Keratinocyte (primary cell): ENCODE data around the gene TBC1D5. TPM values are rescaled to one million over a fixed set of nuclear protein-coding genes. Genes with fewer than 3 reads are reported as not detected.

ENCODE experiments used
- DNase-seq: peaks from one replicate; pipeline ENCODE4 v3.0.0-alpha.2; 2011; ENCODE audit warnings: low read depth, missing footprints, low spot score
- FAIRE-seq: peaks from 2 replicates; lab custom pipeline; 2011; peaks lifted over from hg19 to GRCh38; lab: Jason Lieb, UNC
- H2AFZ ChIP-seq: 2 replicates; pipeline ENCODE4 v1.6.0; 2012; ENCODE audit warnings: low read length, control low read depth, inconsistent platforms; ENCODE audit not compliant: control insufficient read depth
- H3K27ac ChIP-seq: 2 replicates; pipeline ENCODE4 v1.5.1; 2011; ENCODE audit warnings: low read length; ENCODE audit not compliant: control insufficient read depth, insufficient read depth
- H3K27me3 ChIP-seq: 3 replicates; pipeline ENCODE4 v1.6.0; 2011; ENCODE audit warnings: low read length; ENCODE audit not compliant: control insufficient read depth, insufficient read depth; ENCODE audit errors: extremely low read depth
- H3K36me3 ChIP-seq, 2 experiments: 2 replicates in 1 of 2; 3 replicates in 1 of 2; pipeline ENCODE4 v1.5.1; 2011; ENCODE audit warnings: low read length in 2 of 2, mild to moderate bottlenecking in 1 of 2; ENCODE audit not compliant: control insufficient read depth in 2 of 2, insufficient read depth in 2 of 2; ENCODE audit errors: extremely low read depth in 1 of 2
- H3K4me1 ChIP-seq: 3 replicates; pipeline ENCODE4 v1.5.1; 2011; ENCODE audit warnings: low read length; ENCODE audit not compliant: control insufficient read depth, insufficient read depth; ENCODE audit errors: extremely low read depth
- H3K4me2 ChIP-seq: 3 replicates; pipeline ENCODE4 v1.6.0; 2011; ENCODE audit warnings: low read depth, low read length; ENCODE audit not compliant: control insufficient read depth, insufficient read depth; ENCODE audit errors: extremely low read depth
- H3K4me3 ChIP-seq, 3 experiments: fragments of 200-600 bp in 1 of 3; sonication (generic) in 1 of 3; 2 replicates in 2 of 3; 3 replicates in 1 of 3; pipeline ENCODE4 v1.5.1; 2011 to 2016; ENCODE audit warnings: low read length in 3 of 3, mild to moderate bottlenecking in 3 of 3, control low read depth in 2 of 3, inconsistent platforms in 1 of 3, low read depth in 1 of 3, mixed read lengths in 1 of 3, mixed run types in 1 of 3, moderate library complexity in 1 of 3; ENCODE audit not compliant: control insufficient read depth in 2 of 3, insufficient read depth in 2 of 3; ENCODE audit errors: extremely low read depth in 1 of 3
- H3K79me2 ChIP-seq: 2 replicates; pipeline ENCODE4 v1.6.0; 2012; ENCODE audit warnings: low read length; ENCODE audit not compliant: control insufficient read depth, insufficient read depth
- H3K9ac ChIP-seq: 3 replicates; pipeline ENCODE4 v1.6.0; 2011; ENCODE audit warnings: low read length; ENCODE audit not compliant: control insufficient read depth, insufficient read depth; ENCODE audit errors: extremely low read depth
- H3K9me1 ChIP-seq: 3 replicates; pipeline ENCODE4 v1.6.0; 2011; ENCODE audit warnings: low read length; ENCODE audit not compliant: control insufficient read depth, insufficient read depth; ENCODE audit errors: extremely low read depth
- H3K9me3 ChIP-seq: 2 replicates; pipeline ENCODE4 v1.5.1; 2012; ENCODE audit warnings: low read depth, low read length; ENCODE audit not compliant: control insufficient read depth
- H4K20me1 ChIP-seq: 3 replicates; pipeline ENCODE4 v1.6.0; 2011; ENCODE audit warnings: low read length; ENCODE audit not compliant: control insufficient read depth, insufficient read depth; ENCODE audit errors: extremely low read depth
- EZH2 ChIP-seq: IDR thresholded peaks from one replicate; pipeline ENCODE4 v1.6.1; 2012; ENCODE audit warnings: inconsistent platforms, mild to moderate bottlenecking, low read length, moderate library complexity
- dilution Hi-C: fragments of 300-500 bp; cut with MboI; formaldehyde crosslinking; loops from one replicate; pipeline ENCODE4 v1.7.0; 2020; ENCODE audit warnings: low sequenced_read_pairs; ENCODE audit not compliant: extremely low pct_ligation_motif_present
- polyA plus RNA-seq, 5 experiments: library from polyadenylated mRNA; depleted of rRNA in 3 of 5; stranded (reverse) in 3 of 5; stranded (forward) in 1 of 5; unstranded in 1 of 5; fragments of >200 nt; gene quantifications; 1 replicate in 1 of 5; 2 replicates in 3 of 5; 3 replicates in 1 of 5; pipeline versions ENCODE4 v1.2.1 to v1.2.3, GENCODE V29; 2011 to 2012; ENCODE audit warnings: missing spikeins in 2 of 5, low read depth in 1 of 5, low replicate concordance in 1 of 5
- TF ChIP-seq, protein P1 (sequence below), 3 experiments: IDR thresholded peaks in 1 of 3; conservative IDR thresholded peaks in 1 of 3; optimal IDR thresholded peaks in 1 of 3; 2 replicates in 2 of 3; 3 replicates in 1 of 3; pipeline versions ENCODE3 to v1.5.1; 2011; ENCODE audit warnings: low read length in 3 of 3, mild to moderate bottlenecking in 3 of 3, moderate library complexity in 2 of 3, control low read depth in 1 of 3, inconsistent platforms in 1 of 3; ENCODE audit not compliant: insufficient read depth in 2 of 3; ENCODE audit errors: extremely low read depth in 1 of 3

Gene TBC1D5
- polyA plus RNA-seq, 1 donor (not counting 4 experiments of a cell fraction or from before 2014, with no cell fraction given) = 25.8 TPM

DNA sequence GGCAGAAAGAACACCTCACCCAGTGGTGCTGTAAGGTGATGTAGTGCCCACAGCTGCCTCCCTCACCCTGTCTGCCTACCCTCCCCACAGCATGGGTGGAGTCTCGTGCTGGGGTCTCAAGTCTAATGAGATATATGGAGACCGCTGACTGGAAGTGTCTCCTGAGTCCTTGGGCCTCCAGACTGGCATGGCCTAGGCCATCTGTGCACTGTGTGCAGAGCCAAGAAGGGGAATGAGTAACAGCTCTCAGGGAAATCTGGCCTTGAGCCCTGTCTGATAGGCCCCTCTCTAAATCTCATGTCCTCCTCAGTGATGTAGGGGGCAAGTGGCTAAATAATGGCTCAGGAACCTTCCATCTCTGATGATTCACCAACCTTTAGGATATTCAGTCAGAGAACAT is 580.3 kb downstream of the TBC1D5 start:
- Histone ChIP-seq H3K36me3 (peaks cover 7 to 16% of the 10 kb centered on the region in 2 experiments), H2AFZ (no peak overlapping the region), H3K27ac (no peak overlapping the region), H3K9me1 (no peaks in the 10 kb centered on the region), H3K4me3 (no peak overlapping the region), H3K4me2 (no peak overlapping the region), H4K20me1 (no peaks in the 10 kb centered on the region), H3K9ac (no peak overlapping the region), H3K4me1 (no peaks in the 10 kb centered on the region), H3K79me2 (no peaks in the 10 kb centered on the region), H3K9me3 (no peaks in the 10 kb centered on the region), H3K27me3 (no peaks in the 10 kb centered on the region)
- TF ChIP-seq EZH2 = no peak
- TF ChIP-seq, protein P1, sequence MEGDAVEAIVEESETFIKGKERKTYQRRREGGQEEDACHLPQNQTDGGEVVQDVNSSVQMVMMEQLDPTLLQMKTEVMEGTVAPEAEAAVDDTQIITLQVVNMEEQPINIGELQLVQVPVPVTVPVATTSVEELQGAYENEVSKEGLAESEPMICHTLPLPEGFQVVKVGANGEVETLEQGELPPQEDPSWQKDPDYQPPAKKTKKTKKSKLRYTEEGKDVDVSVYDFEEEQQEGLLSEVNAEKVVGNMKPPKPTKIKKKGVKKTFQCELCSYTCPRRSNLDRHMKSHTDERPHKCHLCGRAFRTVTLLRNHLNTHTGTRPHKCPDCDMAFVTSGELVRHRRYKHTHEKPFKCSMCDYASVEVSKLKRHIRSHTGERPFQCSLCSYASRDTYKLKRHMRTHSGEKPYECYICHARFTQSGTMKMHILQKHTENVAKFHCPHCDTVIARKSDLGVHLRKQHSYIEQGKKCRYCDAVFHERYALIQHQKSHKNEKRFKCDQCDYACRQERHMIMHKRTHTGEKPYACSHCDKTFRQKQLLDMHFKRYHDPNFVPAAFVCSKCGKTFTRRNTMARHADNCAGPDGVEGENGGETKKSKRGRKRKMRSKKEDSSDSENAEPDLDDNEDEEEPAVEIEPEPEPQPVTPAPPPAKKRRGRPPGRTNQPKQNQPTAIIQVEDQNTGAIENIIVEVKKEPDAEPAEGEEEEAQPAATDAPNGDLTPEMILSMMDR (optimal IDR thresholded peaks at IDR 0.05 in 1 of 3, IDR thresholded peaks at IDR 0.05 in 1 of 3, conservative IDR thresholded peaks at IDR 0.05 in 1 of 3; ENCODE audit: extremely low read depth in 1 of 3, insufficient read depth in 2 of 3, low read length in 3 of 3) = no peak
- no peak for FAIRE-seq
- dilution Hi-C loops = no loop called here
- no peak for DNase-seq

DNA sequence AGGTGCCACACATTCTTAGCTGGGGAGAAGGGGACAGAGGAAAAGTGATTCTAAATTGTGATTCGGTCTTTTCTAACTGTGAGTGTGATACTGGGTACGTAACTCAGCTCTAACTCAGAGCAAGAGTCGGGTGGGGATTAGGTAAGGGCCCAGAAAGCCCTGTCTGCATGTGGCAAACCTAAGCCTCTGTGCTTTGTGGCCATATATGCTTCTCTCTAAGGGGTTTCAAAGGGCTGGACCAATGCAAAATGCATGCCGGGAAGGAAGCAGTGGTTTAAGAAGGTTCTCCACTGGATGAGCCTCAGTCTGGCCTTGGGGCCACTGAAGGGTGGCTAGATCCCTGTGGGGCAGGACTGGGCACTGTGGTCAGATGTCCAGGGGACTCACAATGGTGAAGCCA is 581.8 kb downstream of the TBC1D5 start:
- Histone ChIP-seq H4K20me1 (no peaks in the 10 kb centered on the region), H3K9me1 (no peaks in the 10 kb centered on the region), H3K9ac (no peak overlapping the region), H3K27me3 (no peaks in the 10 kb centered on the region), H3K4me2 (no peak overlapping the region), H2AFZ (no peak overlapping the region), H3K36me3 (peaks cover 7% of the 10 kb centered on the region in 2 experiments), H3K9me3 (no peaks in the 10 kb centered on the region), H3K27ac (no peak overlapping the region), H3K79me2 (no peaks in the 10 kb centered on the region), H3K4me1 (no peaks in the 10 kb centered on the region), H3K4me3 (no peak overlapping the region)
- dilution Hi-C loops = no loop called here
- no peak for TF ChIP-seq EZH2
- TF ChIP-seq, protein P1 (optimal IDR thresholded peaks at IDR 0.05 in 1 of 3, IDR thresholded peaks at IDR 0.05 in 1 of 3, conservative IDR thresholded peaks at IDR 0.05 in 1 of 3; ENCODE audit: extremely low read depth in 1 of 3, insufficient read depth in 2 of 3, low read length in 3 of 3) = no peak
- FAIRE-seq (no peak), DNase-seq (no peak)
